ENCODE data around the gene RBM39. TPM values are rescaled to one million over a fixed set of nuclear protein-coding genes. Genes with fewer than 3 reads are reported as not detected.
"Not testable (repeated sequence)": the region's sequence is repeated elsewhere in the genome, so short reads cannot be mapped to it uniquely, and the experiment has no call there.

The RBM39 gene
- total and polyA plus RNA-seq, 2 experiments from 2014 or later = 259 to 413 TPM

DNA sequence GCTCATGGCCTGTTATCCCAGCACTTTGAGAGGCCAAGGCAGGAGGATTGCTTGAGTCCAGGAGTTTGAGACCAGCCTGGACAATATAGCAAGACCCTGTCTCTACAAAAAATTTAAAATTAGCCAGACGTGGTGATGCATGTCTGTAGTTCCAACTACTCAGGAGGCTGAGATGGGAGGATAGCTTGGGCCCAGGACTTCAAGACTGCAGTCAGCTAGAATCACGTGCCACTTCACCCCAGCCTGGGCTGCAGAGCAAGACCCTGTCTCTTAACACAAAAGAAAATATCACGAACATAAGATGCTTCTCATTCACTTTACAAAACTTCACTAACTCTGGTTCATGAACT, 2.4 kb upstream of the RBM39 start:
- not testable (repeated sequence) for DNase-seq (ENCODE audit: low spot score); H3K4me2 ChIP-seq; H3F3A ChIP-seq (replicated peaks; ENCODE audit: low read depth); H3K4me3 Mint-ChIP-seq; H3K27ac Mint-ChIP-seq; H3K27ac ChIP-seq (ENCODE audit: low read depth); H3K27me3 ChIP-seq (ENCODE audit: insufficient read depth); H3K4me3 ChIP-seq; H3K4me1 ChIP-seq (ENCODE audit: insufficient read depth); H3K9me3 Mint-ChIP-seq; ATAC-seq; H3K9me2 ChIP-seq (ENCODE audit: insufficient read depth); H2AFZ ChIP-seq
- peaks cover 13% of the 10 kb centered on the region for H3K36me3 ChIP-seq (ENCODE audit: insufficient read depth)
- H4K20me1 ChIP-seq (replicated peaks; ENCODE audit: insufficient read depth) = peaks cover 16% of the 10 kb centered on the region
- H3K27me3 Mint-ChIP-seq (ENCODE audit: insufficient read depth, low read depth, poor library complexity) = peaks cover 19% of the 10 kb centered on the region
- peaks cover 20% of the 10 kb centered on the region for H3K4me1 Mint-ChIP-seq
- H3K79me2 ChIP-seq (replicated peaks; ENCODE audit: insufficient read depth) = peaks cover 25% of the 10 kb centered on the region
- H3K36me3 Mint-ChIP-seq (ENCODE audit: low read depth) = peaks cover 25% of the 10 kb centered on the region

DNA sequence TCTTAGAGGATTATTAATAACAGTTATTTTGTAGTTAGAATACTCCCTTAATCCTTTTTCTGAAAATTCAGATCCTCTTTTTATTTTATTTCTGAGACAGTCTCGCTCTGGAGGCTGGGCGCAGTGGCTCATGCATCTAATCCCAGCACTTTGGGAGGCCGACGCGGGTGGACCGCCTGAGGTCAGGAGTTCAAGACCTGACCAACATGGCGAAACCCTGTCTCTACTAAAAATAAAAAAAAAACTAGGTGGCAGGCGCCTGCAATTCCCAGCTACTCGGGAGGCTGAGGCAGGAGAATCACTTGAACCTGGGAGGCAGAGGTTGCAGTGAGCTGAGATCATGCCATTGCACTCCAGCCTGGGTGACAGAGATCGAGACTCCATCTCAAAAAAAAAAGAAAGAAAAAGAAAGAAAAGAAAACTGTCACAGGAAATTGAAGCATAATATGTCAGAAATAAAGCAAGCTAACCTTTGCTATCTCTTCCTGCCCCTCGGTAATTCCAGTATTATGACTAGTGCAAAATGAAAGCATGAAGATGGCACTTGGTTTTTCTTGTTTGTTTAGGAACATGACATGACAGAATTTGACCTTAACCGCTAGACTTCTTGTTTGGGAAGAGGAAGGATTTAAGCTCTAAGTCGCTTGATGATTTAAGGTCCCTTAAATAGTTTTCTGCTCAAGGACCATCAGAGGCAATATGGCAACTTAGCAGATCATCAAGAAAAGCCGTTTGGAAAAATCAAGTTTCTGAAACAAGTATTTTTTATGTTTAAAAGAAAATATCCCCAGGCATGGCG, 1.8 kb upstream of the RBM39 start:
- Histone ChIP-seq H3F3A (replicated peaks; ENCODE audit: low read depth) (no peaks in the 10 kb centered on the region), H3K4me1 (ENCODE audit: insufficient read depth) (peaks cover 10% of the 10 kb centered on the region), H4K20me1 (replicated peaks; ENCODE audit: insufficient read depth) (peaks cover 22% of the 10 kb centered on the region), H3K27ac (ENCODE audit: low read depth) (peak overlapping the region; percentile 93), H3K4me3 (peak overlapping the region; percentile 61; the same call in 1 of the 2 replicates), H3K4me2 (peak overlapping the region; percentile 83), H3K27me3 (ENCODE audit: insufficient read depth) (no peaks in the 10 kb centered on the region), H3K36me3 (ENCODE audit: insufficient read depth) (peaks cover 19% of the 10 kb centered on the region), H3K79me2 (replicated peaks; ENCODE audit: insufficient read depth) (peaks cover 31% of the 10 kb centered on the region), H3K9me2 (ENCODE audit: insufficient read depth) (no peaks in the 10 kb centered on the region), H2AFZ (peak overlapping the region; percentile 52; the same call in 1 of the 2 replicates)
- Mint-ChIP-seq H3K4me1 (peaks cover 23% of the 10 kb centered on the region), H3K27me3 (ENCODE audit: insufficient read depth, low read depth, poor library complexity) (peaks cover 19% of the 10 kb centered on the region), H3K36me3 (ENCODE audit: low read depth) (peaks cover 29% of the 10 kb centered on the region), H3K9me3 (peaks cover 4% of the 10 kb centered on the region; the same call in 1 of the 3 replicates), H3K4me3 (peak overlapping the region; percentile 90), H3K27ac (peak overlapping the region; percentile 99)
- ATAC-seq (no peak), DNase-seq (ENCODE audit: low spot score) (no peak)
- no peak for TF ChIP-seq EZH2 (IDR thresholded peaks at IDR 0.05; ENCODE audit: low read depth, unreplicated experiment)
- TF ChIP-seq EZH2phosphoT487 (IDR thresholded peaks at IDR 0.05; ENCODE audit: unreplicated experiment) = no peak
- TF ChIP-seq, protein P1, sequence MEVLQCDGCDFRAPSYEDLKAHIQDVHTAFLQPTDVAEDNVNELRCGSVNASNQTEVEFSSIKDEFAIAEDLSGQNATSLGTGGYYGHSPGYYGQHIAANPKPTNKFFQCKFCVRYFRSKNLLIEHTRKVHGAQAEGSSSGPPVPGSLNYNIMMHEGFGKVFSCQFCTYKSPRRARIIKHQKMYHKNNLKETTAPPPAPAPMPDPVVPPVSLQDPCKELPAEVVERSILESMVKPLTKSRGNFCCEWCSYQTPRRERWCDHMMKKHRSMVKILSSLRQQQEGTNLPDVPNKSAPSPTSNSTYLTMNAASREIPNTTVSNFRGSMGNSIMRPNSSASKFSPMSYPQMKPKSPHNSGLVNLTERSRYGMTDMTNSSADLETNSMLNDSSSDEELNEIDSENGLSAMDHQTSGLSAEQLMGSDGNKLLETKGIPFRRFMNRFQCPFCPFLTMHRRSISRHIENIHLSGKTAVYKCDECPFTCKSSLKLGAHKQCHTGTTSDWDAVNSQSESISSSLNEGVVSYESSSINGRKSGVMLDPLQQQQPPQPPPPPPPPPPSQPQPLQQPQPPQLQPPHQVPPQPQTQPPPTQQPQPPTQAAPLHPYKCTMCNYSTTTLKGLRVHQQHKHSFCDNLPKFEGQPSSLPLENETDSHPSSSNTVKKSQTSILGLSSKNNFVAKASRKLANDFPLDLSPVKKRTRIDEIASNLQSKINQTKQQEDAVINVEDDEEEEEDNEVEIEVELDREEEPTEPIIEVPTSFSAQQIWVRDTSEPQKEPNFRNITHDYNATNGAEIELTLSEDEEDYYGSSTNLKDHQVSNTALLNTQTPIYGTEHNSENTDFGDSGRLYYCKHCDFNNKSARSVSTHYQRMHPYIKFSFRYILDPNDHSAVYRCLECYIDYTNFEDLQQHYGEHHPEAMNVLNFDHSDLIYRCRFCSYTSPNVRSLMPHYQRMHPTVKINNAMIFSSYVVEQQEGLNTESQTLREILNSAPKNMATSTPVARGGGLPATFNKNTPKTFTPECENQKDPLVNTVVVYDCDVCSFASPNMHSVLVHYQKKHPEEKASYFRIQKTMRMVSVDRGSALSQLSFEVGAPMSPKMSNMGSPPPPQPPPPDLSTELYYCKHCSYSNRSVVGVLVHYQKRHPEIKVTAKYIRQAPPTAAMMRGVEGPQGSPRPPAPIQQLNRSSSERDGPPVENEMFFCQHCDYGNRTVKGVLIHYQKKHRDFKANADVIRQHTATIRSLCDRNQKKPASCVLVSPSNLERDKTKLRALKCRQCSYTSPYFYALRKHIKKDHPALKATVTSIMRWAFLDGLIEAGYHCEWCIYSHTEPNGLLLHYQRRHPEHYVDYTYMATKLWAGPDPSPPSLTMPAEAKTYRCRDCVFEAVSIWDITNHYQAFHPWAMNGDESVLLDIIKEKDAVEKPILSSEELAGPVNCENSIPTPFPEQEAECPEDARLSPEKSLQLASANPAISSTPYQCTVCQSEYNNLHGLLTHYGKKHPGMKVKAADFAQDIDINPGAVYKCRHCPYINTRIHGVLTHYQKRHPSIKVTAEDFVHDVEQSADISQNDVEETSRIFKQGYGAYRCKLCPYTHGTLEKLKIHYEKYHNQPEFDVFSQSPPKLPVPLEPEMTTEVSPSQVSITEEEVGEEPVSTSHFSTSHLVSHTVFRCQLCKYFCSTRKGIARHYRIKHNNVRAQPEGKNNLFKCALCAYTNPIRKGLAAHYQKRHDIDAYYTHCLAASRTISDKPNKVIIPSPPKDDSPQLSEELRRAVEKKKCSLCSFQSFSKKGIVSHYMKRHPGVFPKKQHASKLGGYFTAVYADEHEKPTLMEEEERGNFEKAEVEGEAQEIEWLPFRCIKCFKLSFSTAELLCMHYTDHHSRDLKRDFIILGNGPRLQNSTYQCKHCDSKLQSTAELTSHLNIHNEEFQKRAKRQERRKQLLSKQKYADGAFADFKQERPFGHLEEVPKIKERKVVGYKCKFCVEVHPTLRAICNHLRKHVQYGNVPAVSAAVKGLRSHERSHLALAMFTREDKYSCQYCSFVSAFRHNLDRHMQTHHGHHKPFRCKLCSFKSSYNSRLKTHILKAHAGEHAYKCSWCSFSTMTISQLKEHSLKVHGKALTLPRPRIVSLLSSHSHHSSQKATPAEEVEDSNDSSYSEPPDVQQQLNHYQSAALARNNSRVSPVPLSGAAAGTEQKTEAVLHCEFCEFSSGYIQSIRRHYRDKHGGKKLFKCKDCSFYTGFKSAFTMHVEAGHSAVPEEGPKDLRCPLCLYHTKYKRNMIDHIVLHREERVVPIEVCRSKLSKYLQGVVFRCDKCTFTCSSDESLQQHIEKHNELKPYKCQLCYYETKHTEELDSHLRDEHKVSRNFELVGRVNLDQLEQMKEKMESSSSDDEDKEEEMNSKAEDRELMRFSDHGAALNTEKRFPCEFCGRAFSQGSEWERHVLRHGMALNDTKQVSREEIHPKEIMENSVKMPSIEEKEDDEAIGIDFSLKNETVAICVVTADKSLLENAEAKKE (CRISPR knock-in tag; IDR thresholded peaks at IDR 0.05) = no peak
- no peak for TF ChIP-seq ZNF114 (CRISPR knock-in tag; IDR thresholded peaks at IDR 0.05)
- TF ChIP-seq, protein P2, sequence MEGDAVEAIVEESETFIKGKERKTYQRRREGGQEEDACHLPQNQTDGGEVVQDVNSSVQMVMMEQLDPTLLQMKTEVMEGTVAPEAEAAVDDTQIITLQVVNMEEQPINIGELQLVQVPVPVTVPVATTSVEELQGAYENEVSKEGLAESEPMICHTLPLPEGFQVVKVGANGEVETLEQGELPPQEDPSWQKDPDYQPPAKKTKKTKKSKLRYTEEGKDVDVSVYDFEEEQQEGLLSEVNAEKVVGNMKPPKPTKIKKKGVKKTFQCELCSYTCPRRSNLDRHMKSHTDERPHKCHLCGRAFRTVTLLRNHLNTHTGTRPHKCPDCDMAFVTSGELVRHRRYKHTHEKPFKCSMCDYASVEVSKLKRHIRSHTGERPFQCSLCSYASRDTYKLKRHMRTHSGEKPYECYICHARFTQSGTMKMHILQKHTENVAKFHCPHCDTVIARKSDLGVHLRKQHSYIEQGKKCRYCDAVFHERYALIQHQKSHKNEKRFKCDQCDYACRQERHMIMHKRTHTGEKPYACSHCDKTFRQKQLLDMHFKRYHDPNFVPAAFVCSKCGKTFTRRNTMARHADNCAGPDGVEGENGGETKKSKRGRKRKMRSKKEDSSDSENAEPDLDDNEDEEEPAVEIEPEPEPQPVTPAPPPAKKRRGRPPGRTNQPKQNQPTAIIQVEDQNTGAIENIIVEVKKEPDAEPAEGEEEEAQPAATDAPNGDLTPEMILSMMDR (conservative IDR thresholded peaks at IDR 0.05; ENCODE audit: low read depth in 2 of 2) = no peak
- TF ChIP-seq, protein P3, sequence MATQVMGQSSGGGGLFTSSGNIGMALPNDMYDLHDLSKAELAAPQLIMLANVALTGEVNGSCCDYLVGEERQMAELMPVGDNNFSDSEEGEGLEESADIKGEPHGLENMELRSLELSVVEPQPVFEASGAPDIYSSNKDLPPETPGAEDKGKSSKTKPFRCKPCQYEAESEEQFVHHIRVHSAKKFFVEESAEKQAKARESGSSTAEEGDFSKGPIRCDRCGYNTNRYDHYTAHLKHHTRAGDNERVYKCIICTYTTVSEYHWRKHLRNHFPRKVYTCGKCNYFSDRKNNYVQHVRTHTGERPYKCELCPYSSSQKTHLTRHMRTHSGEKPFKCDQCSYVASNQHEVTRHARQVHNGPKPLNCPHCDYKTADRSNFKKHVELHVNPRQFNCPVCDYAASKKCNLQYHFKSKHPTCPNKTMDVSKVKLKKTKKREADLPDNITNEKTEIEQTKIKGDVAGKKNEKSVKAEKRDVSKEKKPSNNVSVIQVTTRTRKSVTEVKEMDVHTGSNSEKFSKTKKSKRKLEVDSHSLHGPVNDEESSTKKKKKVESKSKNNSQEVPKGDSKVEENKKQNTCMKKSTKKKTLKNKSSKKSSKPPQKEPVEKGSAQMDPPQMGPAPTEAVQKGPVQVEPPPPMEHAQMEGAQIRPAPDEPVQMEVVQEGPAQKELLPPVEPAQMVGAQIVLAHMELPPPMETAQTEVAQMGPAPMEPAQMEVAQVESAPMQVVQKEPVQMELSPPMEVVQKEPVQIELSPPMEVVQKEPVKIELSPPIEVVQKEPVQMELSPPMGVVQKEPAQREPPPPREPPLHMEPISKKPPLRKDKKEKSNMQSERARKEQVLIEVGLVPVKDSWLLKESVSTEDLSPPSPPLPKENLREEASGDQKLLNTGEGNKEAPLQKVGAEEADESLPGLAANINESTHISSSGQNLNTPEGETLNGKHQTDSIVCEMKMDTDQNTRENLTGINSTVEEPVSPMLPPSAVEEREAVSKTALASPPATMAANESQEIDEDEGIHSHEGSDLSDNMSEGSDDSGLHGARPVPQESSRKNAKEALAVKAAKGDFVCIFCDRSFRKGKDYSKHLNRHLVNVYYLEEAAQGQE (IDR thresholded peaks at IDR 0.05; ENCODE audit: unreplicated experiment) = no peak
- TF ChIP-seq JUNB (IDR thresholded peaks at IDR 0.05; ENCODE audit: unreplicated experiment) = no peak

All from GM23338 (cell line).